ENCODE results near the gene RAVER2. TPM values are rescaled to one million over a fixed set of nuclear protein-coding genes. Genes with fewer than 3 reads are reported as not detected.
"Not testable (repeated sequence)": the region's sequence is repeated elsewhere in the genome, so short reads cannot be mapped to it uniquely, and the experiment has no call there.

Gene RAVER2
- total RNA-seq, 1 experiment from 2014 or later = 13.3 TPM

GRCh38 chr1:64701886-64702285 lies 43.0 kb upstream of the RAVER2 start:
- H3K27ac Mint-ChIP-seq = peak overlapping the region in 1 of 3 experiments; percentile 6; a peak in 1 of 7 replicates
- H4K91ac ChIP-seq (ENCODE audit: insufficient read length, low read depth, low read length) = no peak overlapping the region
- WGBS (ENCODE audit: extremely low coverage, insufficient read length, low lambda C conversion rate) = no CpG with 5 or more reads among the region's 2 CpGs
- H2BK12ac ChIP-seq (ENCODE audit: insufficient read length, low read depth, low read length) = no peak overlapping the region
- H3K14ac ChIP-seq (ENCODE audit: insufficient read depth, low read length) = no peak overlapping the region
- H2BK20ac ChIP-seq (ENCODE audit: low read depth, low read length, poor library complexity, severe bottlenecking) = no peak overlapping the region
- H3K27me3 ChIP-seq (ENCODE audit: insufficient read depth, low read length) = no peaks in the 10 kb centered on the region
- no peak overlapping the region for H4K5ac ChIP-seq (ENCODE audit: insufficient read length, low read depth, low read length)
- H3K4me2 ChIP-seq (ENCODE audit: insufficient read depth, insufficient read length, low read length) = no peak overlapping the region
- H3K9me3 ChIP-seq (ENCODE audit: control insufficient read depth, low read depth, low read length) = no peaks in the 10 kb centered on the region
- no peak for TF ChIP-seq CTCF (conservative IDR thresholded peaks at IDR 0.05)
- H2AK5ac ChIP-seq (ENCODE audit: insufficient read length, low read length) = no peak overlapping the region
- H3K23ac ChIP-seq (ENCODE audit: insufficient read length, low read depth, low read length) = no peak overlapping the region
- no peak overlapping the region for H3K4me3 Mint-ChIP-seq
- no peak overlapping the region for H3K18ac ChIP-seq (ENCODE audit: insufficient read length, low read depth, low read length)
- no peaks in the 10 kb centered on the region for H3K23me2 ChIP-seq (ENCODE audit: insufficient read length, low read depth, low read length, poor library complexity, severe bottlenecking)
- no peaks in the 10 kb centered on the region for H3K36me3 Mint-ChIP-seq (ENCODE audit: insufficient read depth in 1 of 3, low read depth in 3 of 3)
- no peak overlapping the region for H3K4ac ChIP-seq (ENCODE audit: low read depth, low read length)
- no peak overlapping the region for H2BK120ac ChIP-seq (ENCODE audit: low read depth, low read length, poor library complexity, severe bottlenecking)
- no peak overlapping the region for H3T11ph ChIP-seq (ENCODE audit: low read length)
- H2AFZ ChIP-seq (ENCODE audit: low read length) = no peak overlapping the region
- H3K79me1 ChIP-seq (ENCODE audit: insufficient read depth, low read depth, low read length, poor library complexity, severe bottlenecking) = no peaks in the 10 kb centered on the region
- no peak overlapping the region for H3K9ac ChIP-seq (ENCODE audit: extremely low read depth, insufficient read length, low read length)
- no peak overlapping the region for H2BK15ac ChIP-seq (ENCODE audit: low read depth, low read length)
- H3K56ac ChIP-seq (ENCODE audit: insufficient read length, low read depth, low read length) = no peak overlapping the region
- DNase-seq = no peak
- H3K4me1 Mint-ChIP-seq = peaks cover 10 to 11% of the 10 kb centered on the region in 2 experiments
- no peak overlapping the region for H3K27ac ChIP-seq (ENCODE audit: insufficient read length, low read depth, low read length)
- peaks cover 0 to 3% of the 10 kb centered on the region in 2 experiments; a peak in 1 of 5 replicates for H3K9me3 Mint-ChIP-seq
- H3K4me1 ChIP-seq (ENCODE audit: insufficient read depth, low read length) = peaks cover 4% of the 10 kb centered on the region; the same call in 1 of the 2 replicates
- no peak overlapping the region for H2BK5ac ChIP-seq (ENCODE audit: insufficient read length, low read length)
- H3K27me3 Mint-ChIP-seq (ENCODE audit: low read depth) = no peaks in the 10 kb centered on the region
- H4K20me1 ChIP-seq (ENCODE audit: control insufficient read depth, insufficient read depth, insufficient read length) = no peaks in the 10 kb centered on the region
- no peak overlapping the region for H4K8ac ChIP-seq (replicated peaks; ENCODE audit: insufficient read length, low read depth, low read length)
- H3K79me2 ChIP-seq (ENCODE audit: insufficient read depth, low read length) = no peaks in the 10 kb centered on the region

- H3K4me2 ChIP-seq (ENCODE audit: insufficient read depth, insufficient read length, low read length); H3K27me3 Mint-ChIP-seq (ENCODE audit: low read depth); H3K9me3 ChIP-seq (ENCODE audit: control insufficient read depth, low read depth, low read length); H3K36me3 Mint-ChIP-seq (ENCODE audit: insufficient read depth in 1 of 3, low read depth in 3 of 3); H3K18ac ChIP-seq (ENCODE audit: insufficient read length, low read depth, low read length); H4K8ac ChIP-seq (replicated peaks; ENCODE audit: insufficient read length, low read depth, low read length); H4K20me1 ChIP-seq (ENCODE audit: control insufficient read depth, insufficient read depth, insufficient read length); DNase-seq; H3K27ac Mint-ChIP-seq; H2AFZ ChIP-seq (ENCODE audit: low read length); H3K4me3 Mint-ChIP-seq; H2BK15ac ChIP-seq (ENCODE audit: low read depth, low read length); H3K23ac ChIP-seq (ENCODE audit: insufficient read length, low read depth, low read length); H3K79me2 ChIP-seq (ENCODE audit: insufficient read depth, low read length); H3K79me1 ChIP-seq (ENCODE audit: insufficient read depth, low read depth, low read length, poor library complexity, severe bottlenecking); H3K27ac ChIP-seq (ENCODE audit: insufficient read length, low read depth, low read length); H2BK5ac ChIP-seq (ENCODE audit: insufficient read length, low read length); H3K23me2 ChIP-seq (ENCODE audit: insufficient read length, low read depth, low read length, poor library complexity, severe bottlenecking); H2AK5ac ChIP-seq (ENCODE audit: insufficient read length, low read length); H3K9ac ChIP-seq (ENCODE audit: extremely low read depth, insufficient read length, low read length); H3K4me1 ChIP-seq (ENCODE audit: insufficient read depth, low read length); H3K9me3 Mint-ChIP-seq; H2BK20ac ChIP-seq (ENCODE audit: low read depth, low read length, poor library complexity, severe bottlenecking); H3K27me3 ChIP-seq (ENCODE audit: insufficient read depth, low read length); H3K4ac ChIP-seq (ENCODE audit: low read depth, low read length); H3K56ac ChIP-seq (ENCODE audit: insufficient read length, low read depth, low read length); H2BK12ac ChIP-seq (ENCODE audit: insufficient read length, low read depth, low read length); H2BK120ac ChIP-seq (ENCODE audit: low read depth, low read length, poor library complexity, severe bottlenecking); H4K5ac ChIP-seq (ENCODE audit: insufficient read length, low read depth, low read length); H3T11ph ChIP-seq (ENCODE audit: low read length); H3K14ac ChIP-seq (ENCODE audit: insufficient read depth, low read length); H4K91ac ChIP-seq (ENCODE audit: insufficient read length, low read depth, low read length): not testable (repeated sequence)
- H3K4me1 Mint-ChIP-seq = peaks cover 10 to 11% of the 10 kb centered on the region in 2 experiments
- no CpG with 5 or more reads among the region's 3 CpGs for WGBS (ENCODE audit: extremely low coverage, insufficient read length, low lambda C conversion rate)
Observed at GRCh38 chr1:64702670-64703069, 42.2 kb upstream of the RAVER2 start.

Measured in H9 (cell line).